Stimulated activated CD4-positive, alpha-beta T cell treated with anti-CD3 and anti-CD28 coated beads, Interleukin-1b, Interleukin-23, amount 100 ng/mL, for 4 hours (primary cell): Measurements from ENCODE around the gene PC.
"Not testable (repeated sequence)": the region's sequence is repeated elsewhere in the genome, so short reads cannot be mapped to it uniquely, and the experiment has no call there.

Experiments
- DNase-seq, 2 donors: peaks; one replicate each; pipeline ENCODE4 v3.0.0-alpha.2; 2020; ENCODE audit warnings: low read depth in 2 of 2

PC gene

GRCh38 chr11:66981976-66982578 lies 23.9 kb upstream of the PC start:
- DNase-seq, result no peak

DNA sequence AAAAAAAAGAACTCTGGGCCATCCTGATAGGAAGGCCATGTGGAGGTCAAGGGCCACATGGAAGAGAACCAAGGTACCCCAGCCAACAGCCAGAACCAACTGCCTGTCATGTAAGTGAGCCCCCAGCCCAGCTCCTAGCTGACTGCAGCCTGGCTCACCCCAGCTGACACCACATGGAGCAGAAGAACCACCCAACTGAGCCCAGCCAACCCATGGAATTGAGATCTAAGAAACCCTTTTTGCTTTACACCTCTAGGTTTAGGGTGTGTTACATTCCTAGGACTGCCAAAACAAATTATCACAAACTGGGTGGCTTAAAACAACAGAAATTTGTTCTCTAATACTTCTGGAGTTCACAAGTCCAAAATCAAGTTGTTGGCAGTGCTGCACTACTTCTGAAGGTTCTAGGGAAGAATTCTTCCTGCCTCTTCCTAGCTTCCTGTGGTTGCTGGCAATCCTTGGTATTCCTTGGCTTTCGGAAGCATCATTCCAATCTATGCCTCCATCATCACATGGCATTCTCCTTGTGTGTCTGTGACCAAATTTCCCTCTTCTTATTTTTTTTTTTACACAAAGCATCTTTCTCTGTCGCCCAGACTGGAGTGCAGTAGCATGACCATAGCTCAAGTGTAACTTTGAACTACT lies 21.3 kb upstream of the PC start:
- no peak for DNase-seq

- DNase-seq, result no peak
Measured at GRCh38 chr11:66978717-66979116, 20.5 kb upstream of the PC start.

DNA sequence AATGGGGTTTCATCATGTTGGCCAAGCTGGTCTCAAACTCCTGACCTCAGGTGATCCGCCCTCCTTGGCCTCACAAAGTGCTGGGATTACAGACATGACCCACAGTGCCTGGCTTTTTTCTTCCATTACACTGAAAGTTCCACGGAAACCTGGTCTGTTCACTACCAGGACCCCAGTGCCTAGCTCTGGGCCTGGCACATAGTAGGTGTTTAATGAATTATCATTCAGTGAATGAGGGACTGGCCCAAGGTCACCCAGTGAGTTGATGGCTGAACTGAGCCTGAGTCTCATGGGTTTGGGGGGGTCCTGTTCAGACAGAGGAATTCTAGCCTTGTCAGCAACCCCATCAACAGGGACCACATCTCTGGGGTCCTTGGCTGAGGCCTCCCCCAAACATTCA lies 20.0 kb upstream of the PC start:
- DNase-seq, result no peak

GRCh38 chr11:66976925-66977324 lies 18.7 kb upstream of the PC start:
- DNase-seq, result no peak

GRCh38 chr11:66976028-66976467 lies 17.9 kb upstream of the PC start:
- DNase-seq, result peak in 1 of 2 donors; percentile 9

DNA sequence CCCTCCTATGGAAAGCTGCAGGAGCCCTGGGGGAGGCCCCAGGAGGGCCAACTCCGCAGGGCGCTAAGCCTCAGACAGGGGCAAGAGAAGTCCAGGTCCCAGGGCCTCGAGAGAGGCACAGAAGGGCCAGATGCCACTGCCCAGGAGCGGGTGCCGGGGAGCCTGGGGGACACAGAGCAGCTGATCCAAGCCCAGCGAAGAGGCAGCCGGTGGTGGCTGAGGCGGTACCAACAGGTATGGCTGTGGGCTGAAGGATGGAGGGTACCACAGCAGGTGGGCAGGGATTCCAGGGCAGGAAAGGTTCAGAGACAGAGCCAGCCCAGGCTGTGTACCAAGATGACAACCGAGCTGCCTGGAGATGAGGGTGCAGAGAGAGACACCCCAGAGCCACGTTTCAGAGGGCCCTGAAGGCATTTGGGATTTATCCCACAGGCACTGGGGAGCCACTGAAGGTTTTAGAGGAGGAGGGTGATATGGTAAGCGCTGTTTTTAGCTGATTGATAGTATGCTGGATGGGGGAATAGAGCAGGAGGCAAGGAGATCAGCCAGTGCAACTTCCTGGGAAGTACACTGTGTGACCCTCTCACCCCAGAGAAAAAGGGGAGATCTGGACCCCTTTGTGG lies 17.3 kb upstream of the PC start:
- DNase-seq, result no peak

DNA sequence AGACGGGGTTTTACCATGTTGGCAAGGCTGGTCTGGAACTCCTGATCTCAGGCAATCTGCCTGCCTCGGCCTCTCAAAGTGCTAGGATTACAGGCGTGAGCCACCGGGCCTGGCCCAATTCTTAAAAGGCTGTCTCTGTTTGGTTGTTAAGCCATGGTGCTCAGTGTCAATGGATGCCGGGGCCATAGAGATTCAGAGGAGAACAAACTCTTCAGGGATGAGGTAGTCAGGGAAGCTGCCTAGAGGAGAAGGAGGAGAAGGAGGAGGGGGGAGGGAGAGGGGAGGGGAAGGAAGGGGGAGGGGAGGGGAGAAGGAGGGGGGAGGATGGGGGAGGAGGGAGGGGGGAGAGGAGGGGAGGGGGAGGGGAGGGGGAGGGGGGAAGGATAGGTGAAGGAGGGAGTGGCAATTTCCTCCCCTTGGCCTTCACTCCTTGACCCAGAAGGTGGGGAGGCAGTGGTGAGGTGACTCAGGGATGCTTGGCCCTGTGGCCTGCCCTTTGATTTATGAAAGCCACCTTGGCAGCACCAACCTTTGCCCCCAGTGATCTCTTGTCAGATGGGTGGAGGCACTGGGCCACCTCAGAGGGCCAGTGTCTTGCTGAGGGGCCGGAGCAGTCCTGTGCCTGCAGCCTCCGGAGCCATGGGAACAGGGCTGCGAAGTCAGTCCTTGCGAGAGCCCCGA lies 16.7 kb upstream of the PC start, which contains the start of gene C11orf86:
TSS of gene C11orf86 (plus strand) at position 581 of the 681 bp plus-strand sequence. CDS start at position 640, 59 bp downstream.
- DNase-seq, result no peak

- DNase-seq, result no peak
Measured at GRCh38 chr11:66973956-66974580, 15.9 kb upstream of the PC start.

DNA sequence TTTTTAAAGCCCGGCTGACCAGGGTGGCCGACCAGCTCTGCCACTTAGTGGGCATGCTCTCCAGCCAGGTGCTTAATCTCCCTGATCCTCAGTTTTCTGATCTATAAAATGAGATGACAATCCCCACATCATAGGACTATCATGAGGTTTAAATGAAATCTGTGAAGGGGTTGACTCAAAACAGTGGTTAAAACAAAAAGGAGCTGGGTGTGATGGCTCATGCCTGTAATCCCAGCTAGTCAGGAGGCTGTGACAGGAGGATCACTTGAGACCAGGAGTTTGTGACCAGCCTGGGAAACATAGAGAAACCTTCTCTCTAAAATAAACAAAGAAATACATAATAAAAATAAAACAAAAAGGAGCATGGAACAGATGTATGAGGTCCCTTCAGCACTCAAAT lies 13.3 kb upstream of the PC start:
- DNase-seq, result no peak

- no peak for DNase-seq
Measured at GRCh38 chr11:66970807-66971442, 12.7 kb upstream of the PC start.

DNA sequence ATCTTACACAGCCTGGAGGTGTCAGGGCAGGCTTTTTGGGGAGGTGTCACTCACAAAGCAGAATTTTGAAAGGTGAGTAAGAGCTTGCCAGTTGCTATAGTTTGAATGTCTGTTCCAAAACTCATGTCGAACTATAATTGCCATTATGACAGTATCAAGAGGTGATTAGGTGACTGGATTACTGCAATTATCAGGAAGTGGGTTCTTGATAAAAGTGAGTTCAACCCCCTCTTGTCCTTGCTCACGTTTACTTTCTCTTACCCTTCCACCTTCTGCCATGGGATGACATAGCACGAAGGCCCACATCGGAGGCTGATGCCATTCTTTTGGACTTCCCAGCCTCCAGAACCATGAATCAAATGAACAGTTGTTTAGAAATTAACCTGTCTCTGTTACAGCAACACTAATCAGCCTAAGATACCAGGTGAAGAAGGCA lies 12.2 kb upstream of the PC start:
- no peak for DNase-seq

- no peak for DNase-seq
Measured at GRCh38 chr11:66969584-66970225, 11.5 kb upstream of the PC start.

DNA sequence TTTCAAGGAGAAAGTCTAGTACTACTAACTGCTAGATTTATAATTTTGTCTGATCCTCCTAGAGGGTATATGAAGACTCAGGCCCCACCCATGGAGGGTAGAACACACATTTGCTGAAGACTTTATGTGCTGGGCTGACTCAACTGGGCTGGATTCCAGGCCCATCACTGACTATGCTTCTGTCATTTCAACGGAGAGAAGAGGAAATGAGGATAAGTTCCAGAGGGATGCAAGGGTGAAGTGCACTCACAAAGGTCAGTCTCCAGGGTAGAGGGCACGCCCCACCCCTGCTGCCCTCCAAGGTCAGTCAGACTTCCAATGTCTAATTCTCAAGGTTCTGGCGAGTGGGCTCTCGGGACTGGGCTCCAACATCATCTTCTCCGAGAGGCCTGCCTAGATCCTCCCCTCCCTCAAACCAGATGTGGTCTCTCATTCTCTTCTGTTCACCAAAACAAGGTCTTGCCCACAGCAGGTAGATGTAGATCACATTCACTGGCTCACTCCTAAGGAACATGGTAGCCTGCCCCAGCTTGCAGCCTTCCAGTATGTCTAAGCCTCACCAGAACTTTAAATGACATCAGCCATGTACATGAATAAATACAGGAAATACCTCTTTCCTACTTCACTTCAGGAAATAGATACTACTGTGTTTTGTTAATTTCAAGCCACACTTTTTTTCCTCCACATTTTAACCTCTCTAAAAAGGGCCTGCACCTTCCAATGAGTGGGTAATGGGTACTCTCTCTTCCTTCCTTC lies 9.7 kb upstream of the PC start:
- DNase-seq, result no peak

DNA sequence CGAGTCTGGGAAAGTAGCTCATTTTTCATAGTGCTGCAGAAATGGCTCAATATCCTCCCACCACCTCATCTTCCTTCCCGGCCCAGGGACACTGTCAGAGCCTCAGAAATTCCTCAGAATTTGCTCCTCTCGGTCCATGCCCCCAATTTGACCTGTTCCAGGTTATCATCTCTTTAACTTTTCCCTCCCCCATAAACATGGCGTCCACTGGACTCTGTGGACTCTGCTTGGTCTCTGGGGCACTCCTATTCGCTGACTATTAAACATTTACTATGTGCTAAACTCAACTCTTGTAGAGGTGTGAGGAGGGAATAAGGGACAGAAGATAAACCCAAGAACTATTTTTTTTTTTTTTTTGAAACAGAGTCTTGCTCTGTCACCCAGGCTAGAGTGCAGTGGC lies 8.2 kb upstream of the PC start:
- DNase-seq, result no peak

DNA sequence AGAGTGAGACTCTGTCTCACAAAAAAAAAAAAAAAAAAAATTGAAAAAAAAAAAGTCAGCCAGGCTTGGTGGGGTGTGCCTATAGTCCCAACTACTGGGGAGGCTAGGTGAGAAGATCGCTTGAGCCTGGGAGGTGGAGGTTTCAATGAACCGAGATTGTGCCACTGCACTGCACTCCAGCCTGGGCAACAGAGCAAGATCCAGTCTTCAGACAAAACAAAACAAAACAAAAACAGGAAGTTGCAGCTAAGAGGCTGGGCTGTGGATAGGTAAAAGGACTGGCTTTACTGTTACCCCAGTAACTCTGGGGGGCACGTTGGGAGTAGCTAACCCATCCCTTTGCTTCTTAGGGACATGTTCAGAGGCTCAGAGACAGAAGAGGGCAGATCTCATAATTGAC lies 6.3 kb upstream of the PC start:
- no peak for DNase-seq

GRCh38 chr11:66962801-66963200 lies 4.6 kb upstream of the PC start:
- DNase-seq, result no peak

DNA sequence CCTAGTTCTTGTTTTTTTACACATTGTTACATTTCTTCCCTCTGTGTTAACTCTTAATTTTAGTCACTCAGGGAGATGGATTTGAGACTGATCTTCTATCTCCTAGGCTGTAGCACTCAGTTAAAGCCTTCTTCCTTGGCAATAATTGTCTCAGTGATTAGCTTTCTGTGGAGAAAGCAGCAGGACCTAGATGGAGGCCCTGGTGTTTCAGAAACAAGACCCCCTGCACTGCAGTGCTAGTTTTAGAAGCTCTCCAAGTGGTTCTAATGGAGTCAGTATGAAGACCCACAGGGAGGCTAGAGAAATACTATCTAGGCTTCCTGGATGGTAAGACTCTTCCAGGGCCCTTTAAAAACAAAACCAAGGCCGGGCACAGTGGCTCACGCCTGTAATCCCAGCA lies 4.1 kb upstream of the PC start:
- DNase-seq, result no peak

DNA sequence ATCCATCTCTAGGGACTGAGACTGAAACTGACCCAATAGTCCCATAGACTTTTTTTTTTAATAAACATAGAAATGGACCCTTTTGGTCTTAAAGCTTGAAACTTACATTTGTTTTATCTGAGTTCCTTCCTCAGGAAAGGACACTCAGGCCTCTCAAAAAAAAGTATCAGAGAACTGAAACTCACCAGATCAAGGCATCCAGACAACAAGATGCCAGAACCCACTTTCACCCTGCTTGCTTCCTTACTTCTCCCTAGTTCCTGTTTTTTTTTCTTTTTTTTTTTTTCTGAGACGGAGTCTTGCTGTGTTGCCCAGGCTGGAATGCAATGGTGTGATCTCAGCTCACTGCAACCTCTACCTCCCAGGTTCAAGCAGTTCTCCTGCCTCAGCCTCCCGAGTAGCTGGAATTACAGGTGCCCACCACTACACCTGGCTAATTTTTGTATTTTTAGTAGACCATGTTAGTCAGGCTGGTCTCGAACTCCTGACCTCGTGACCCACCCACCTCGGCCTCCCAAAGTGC lies 3.6 kb upstream of the PC start:
- DNase-seq, result not testable (repeated sequence)

DNA sequence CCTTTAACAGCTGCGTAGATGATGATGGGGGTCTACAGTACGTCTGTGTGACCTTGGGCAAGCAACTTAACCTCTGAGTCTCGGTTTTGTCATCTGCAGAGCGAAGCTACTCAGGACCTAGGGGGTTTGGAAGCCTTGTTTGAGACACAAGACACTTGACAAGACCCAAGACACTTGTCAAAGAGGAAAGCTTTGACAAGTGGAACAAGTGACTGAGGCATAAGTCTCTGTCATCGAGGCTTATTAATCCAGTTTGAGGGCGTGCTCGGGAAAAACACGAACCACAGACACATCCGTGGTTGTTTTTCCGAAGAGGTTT lies 732 bp upstream of the PC start:
- DNase-seq, result peak in 1 of 2 donors; percentile 21

- peak in 1 of 2 donors; percentile 18 for DNase-seq
Measured at GRCh38 chr11:66957971-66958231, 282 bp downstream of the PC start.
